ENCODE measurements around the gene NCLN.
"Not testable (repeated sequence)": the region's sequence is repeated elsewhere in the genome, so short reads cannot be mapped to it uniquely, and the experiment has no call there.

The NCLN gene

DNA sequence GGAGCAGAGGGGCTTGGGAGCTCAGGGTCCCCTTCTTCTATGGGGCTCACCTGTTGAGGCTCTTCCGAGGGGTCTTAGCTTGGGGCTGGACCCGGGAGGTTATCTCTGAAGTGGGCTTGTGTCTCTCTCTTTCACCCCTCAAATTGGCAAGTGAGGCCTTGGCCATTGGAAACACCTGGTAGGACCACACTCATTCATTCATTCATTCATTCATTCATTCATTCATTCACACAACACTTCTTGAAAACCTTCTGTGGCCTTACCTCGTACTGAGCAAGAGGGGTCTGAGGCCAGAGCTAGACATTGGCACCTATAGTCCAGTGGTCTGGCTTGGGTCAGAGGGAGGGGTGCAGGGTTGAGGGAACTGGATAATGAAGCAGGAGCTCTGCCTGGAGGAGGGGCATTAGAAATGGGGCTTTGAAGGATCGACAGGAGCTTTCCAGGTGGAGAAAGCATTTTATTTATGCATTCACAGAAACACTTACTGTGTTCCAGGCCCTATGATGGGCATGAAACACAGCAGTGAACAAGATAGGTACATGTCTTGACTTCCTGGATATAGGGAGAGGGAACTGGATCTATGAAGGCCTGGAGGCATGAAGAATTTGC, 44.3 kb downstream of the NCLN start:
- no peak for DNase-seq

- DNase-seq: no peak
These were observed 45.6 kb downstream of the NCLN start for GRCh38 chr19:3231288-3231687.

DNA sequence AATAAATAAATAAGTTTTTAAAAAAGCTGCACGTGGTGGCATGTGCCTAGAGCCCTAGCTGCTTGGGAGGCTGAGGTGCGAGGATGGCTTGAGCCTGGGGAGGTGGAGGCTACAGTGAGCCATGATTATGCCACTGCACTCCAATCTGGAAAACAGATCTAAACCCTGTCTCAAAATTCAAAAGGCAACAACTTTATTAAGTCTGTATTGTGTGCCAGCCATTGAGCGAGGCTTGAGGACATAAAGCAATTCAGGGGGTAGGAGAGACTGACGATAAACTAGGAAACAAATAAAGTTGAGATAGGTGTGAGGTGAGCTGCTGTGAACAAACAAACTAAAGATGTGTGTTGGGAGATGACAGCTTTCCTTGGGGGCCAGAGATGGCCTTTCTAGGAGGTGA, 47.4 kb downstream of the NCLN start:
- no peak for DNase-seq

GRCh38 chr19:3233831-3234230, 48.1 kb downstream of the NCLN start:
- no peak for DNase-seq

DNA sequence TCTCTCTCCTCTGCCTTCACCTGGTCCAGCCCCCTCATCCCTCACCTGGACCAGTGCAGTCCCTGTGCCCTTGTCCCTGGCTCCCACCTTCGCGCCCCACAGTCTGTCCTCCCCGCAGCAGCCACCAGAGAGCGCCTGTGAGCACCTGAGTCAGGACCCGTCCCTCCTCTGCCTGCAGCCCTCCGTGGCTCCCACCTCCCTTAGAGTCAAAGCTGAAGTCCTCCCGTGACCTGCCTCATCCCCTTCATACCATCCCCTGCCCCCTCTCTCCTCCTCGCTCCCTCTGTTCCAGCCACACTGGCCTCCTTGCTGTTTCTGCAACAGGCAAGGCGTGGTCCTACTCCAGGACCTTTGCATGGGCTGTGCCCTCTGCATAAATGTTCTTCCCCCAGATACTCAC, 49.1 kb downstream of the NCLN start:
- no peak for DNase-seq

GRCh38 chr19:3235604-3236003, 49.9 kb downstream of the NCLN start:
- not testable (repeated sequence) for DNase-seq

DNA sequence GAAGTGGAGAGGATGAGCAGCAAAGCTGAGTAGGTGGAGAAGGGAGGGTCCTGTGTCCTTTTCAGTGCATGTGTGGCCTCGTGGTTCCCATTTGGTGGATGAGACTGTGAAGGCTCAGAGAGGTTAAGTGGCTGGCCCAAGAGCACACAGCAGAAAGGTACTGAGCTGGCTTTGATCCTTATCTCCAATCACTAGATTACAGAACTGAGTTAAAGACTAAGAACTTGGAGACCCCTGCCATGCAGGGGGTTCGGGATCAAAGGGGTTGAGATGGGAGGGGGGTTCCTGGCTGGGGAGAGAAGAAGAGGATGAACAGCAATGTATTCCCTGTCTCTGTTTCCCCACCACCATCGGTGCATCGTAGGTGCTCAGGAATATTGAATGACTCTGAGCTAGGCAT, 50.5 kb downstream of the NCLN start:
- no peak for DNase-seq

DNA sequence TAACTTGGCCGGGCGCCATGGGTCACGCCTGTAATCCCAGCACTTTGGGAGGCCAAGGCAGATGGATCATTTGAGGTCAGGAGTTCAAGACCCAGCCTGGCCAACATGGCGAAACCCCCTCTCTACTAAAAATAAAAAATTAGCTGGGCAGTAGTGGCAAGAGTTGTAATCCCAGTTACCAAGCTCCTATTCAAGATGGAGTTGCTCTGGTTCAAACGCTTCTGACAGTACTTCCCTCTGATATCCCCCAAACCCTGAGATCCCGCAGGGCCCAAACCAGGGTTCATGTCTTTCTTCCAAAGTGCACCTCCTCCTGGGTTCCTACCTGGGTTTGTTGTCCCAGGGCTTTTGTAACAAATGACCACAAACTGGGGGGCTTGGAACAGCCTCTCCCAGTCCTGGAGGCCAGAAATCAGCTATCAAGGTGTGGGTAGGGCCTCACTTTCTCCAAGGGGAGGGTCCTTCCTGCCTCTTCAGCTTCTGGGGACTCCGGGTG, 52.4 kb downstream of the NCLN start:
- DNase-seq: no peak

- no peak for DNase-seq
These were observed 53.6 kb downstream of the NCLN start for GRCh38 chr19:3239367-3239766.

DNA sequence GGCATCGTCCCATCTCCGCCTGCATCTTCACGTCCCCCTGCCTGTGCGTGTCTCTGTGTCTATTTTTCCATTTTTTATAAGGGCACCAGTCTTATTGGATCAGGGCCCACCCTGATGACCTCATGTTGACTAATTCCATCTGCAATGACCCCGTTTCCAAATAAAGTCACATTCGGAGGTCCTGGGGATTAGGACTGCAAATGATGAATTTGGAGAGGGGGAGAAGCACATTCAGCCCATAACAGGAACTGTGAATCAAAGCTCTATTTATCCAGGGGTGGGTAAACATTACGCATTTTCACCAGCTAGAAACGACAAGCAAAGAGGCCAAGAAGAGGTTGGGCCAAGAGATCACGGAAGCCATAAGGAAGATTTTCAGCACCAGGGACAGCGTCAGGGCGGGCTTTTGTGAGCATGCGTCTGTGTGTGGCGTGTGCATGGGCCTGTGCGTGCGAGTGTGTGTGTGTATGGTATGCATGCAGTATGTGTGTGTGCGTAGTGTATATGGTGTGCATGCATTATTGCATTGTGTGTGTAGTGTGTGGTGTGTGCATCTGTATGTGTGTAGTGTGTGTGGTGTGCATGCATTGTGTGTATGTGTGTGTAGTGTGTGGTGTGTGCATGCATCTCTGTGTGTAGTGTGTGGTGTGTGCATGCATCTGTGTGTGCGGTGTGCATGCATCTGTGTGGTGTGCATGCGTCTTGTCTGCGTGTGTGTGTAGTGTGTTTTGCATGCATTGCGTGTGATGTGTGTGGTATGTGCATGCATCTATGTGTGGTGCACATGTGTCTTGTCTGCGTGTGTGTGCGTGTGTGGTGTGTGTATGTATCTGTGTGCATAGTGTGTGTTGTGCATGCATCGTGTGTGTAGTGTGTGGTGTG, 58.3 kb downstream of the NCLN start:
- peak; percentile 39 for DNase-seq

GRCh38 chr19:3245050-3245449, 59.3 kb downstream of the NCLN start:
- DNase-seq: no peak

GRCh38 chr19:3248728-3249326, 63.1 kb downstream of the NCLN start:
- DNase-seq: no peak

DNA sequence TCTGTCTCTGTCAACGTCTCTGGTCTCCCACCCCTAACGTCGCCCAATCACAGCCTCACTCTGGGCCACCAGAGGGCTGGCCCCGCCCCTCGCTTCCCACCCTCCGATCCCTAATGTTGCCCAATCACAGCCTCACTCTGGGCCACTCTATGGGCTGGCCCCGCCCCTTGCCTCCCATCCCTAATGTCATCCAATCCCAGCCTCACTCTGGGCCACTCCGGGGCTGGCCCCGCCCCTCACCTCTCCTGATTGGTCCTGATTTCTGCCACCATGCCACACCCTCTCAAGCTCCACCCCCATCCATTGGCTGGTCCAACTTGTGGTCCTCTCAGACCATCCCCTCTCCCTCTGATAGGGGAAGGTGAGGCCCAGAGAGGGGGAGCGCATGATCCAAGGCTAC, 63.7 kb downstream of the NCLN start:
- DNase-seq: no peak

GRCh38 chr19:3250675-3251074, 64.9 kb downstream of the NCLN start:
- no peak for DNase-seq

DNA sequence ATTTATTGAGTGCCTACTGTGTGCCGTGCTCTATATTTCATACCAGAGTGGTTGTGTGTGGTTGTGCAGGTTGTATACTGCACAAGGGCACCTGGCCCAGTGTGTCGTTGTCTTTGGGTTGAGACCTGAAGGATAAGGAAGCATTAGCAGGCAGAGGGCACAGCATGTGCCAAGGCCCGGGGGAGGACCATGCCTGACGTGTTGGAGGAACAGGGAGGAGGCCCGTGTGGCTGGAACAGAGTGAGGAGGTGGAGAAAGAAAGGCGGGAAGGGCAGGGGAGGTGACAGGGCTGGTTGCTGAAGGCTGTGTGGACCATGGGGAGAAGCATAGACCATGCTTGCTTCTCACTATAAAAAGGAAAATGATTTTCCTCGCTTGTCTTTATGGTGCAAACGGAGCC, 65.5 kb downstream of the NCLN start:
- DNase-seq: no peak

DNA sequence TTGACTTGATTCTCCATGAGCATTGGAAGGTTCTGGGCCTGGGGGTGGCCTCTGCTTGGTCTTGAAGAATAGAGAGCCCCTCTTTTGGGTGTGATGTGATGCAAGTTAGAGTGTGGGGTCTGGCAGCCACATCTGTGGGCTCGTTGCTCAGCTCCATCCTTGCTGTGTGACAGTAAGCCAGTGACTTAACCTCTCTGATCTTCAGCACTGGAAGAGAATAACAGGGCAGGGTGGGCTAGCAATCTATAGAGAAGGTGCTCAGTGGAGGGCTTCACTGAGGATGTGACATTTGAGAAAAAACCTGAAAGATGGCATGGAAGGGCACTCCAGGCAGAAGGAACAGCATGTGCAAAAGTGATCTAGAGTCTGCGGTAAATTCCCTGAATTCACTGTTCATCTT, 66.9 kb downstream of the NCLN start:
- no peak for DNase-seq

GRCh38 chr19:3253270-3253669, 67.5 kb downstream of the NCLN start:
- DNase-seq: no peak

DNA sequence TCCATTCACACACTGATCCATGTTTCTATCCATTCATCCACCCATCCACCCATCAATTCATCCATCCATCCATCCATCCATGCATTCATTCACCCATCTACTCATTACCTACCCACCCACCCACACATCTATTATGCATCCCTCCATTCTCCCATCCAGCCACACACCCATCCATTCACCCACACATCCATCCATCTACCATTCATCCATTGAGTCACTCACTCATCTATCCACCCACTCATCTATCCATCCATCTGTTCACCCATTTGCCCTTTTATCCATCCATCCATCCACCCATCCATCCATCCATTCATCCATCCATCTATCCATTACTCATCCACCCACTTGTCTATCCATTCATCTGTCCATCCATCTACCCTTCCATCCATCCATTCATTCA, 68.8 kb downstream of the NCLN start:
- no peak for DNase-seq

- no peak for DNase-seq
These were observed 71.3 kb downstream of the NCLN start for GRCh38 chr19:3257071-3257470.

Measured in KG1 (cell line).